Measurements from ENCODE around the gene MPG.

MPG gene

GRCh38 chr16:67884-68789 is 9.9 kb upstream of the MPG start:
- DNase-seq: no peak

GRCh38 chr16:69181-69580 is 8.8 kb upstream of the MPG start:
- DNase-seq: no peak

DNA sequence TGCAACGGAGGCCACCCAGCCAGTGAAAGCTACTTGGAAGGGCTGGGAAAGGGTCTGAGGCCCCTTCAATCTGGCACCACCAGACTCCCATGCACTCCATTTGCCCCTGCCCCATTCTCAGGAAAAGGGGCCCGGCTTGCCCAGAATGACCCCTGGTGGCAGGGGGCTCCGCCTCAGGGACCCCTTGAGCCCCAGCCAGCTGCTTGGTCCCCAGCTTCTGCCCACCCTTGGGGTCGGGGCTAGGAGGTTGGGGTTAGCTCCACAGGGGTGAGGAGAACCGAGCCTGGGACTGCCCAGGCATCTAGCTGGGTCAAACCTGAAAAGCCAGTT is 6.8 kb upstream of the MPG start:
- no peak for DNase-seq

DNA sequence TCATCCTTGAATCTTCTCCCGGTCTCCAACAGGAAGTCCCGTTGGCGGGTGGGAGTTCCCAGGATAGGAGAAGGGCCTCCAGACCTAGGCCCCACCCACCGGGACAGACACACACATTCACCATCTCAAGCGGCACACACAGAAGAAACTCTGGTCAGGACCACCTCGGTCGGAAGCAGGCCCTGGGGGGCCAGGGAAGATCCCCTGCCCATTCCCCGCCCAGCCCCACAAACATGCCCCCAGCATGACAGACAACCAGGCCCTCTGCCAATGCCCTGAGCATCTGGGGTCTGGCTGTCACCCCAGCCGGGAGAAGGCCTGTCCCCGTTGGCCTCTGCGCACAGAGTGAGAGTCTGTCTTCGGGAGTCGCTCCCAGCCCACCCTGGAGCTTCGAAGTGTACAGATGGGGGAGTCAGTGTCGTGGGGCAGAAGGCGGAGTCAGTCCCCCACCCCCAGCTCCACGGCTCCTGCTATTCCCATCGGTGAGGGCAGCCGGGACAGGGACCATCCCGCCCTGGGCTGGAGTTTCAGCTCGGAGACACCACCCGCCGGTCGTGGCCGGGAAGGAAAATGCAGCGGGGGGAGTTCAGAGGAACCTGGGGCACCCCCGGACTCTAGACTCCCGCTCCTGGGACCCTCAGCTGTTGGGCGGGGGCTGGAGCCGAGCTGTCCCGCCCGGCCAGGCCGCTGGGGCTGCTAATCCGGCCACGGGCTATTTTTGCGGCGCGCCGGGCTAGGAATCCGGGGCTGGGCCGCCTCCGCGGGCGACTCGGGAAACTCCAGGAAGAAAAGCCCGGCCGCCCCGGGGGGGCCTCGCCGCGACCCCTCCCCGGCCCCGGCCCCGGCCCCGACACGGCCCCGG is 6.3 kb upstream of the MPG start:
- no peak for DNase-seq

DNA sequence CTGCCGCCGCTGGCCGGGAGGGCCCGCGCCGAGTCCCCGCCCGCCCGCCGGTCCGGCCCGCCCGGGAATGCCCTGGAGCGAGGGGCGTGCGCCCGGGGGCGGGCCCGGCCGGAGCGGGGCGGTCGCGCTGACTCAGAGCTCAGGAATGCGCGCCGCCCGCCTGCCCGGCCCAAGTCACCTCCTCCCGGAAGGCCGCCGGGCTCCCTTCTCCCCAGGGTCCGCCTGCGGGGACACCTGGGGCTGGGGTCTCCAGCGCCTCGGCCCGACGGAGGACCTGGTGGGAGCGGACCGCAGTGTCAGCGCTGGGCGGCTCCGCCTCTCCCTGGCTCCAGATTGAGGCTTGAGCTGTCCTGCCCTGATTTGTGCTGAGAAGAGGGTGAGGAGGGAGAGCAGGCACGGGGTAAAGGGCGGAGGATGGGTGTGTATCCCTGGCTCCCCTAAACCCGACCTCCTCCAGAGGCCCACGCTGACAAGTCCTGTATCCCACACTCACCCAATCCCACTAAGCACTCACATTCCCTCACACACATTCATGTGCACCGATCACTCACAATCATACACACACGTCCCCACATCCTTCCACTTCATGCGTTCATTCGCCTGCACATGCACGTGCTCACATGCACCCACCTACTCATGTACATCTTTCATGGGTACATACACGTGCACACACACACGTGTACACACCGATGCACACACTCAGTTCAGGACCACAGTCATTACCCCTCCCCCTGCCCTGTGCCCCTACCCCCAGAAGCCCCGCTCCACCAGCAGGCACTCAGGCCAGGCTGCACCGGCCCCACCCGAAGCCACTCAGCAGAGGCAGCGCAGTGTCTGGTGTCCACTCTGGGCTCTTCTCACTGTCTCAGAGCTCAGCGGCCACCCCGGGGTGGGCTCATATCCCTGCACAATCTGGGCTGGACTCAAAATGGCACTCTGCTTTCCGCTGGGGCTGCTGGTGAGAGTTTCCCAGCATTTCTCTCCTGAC is 5.2 kb upstream of the MPG start, which contains the start of gene RHBDF1:
Gene RHBDF1 (minus strand): TSS at position 71 of the 988 bp plus-strand sequence. CDS start 7,616 bp downstream, outside the sequence.
- no peak for DNase-seq

DNA sequence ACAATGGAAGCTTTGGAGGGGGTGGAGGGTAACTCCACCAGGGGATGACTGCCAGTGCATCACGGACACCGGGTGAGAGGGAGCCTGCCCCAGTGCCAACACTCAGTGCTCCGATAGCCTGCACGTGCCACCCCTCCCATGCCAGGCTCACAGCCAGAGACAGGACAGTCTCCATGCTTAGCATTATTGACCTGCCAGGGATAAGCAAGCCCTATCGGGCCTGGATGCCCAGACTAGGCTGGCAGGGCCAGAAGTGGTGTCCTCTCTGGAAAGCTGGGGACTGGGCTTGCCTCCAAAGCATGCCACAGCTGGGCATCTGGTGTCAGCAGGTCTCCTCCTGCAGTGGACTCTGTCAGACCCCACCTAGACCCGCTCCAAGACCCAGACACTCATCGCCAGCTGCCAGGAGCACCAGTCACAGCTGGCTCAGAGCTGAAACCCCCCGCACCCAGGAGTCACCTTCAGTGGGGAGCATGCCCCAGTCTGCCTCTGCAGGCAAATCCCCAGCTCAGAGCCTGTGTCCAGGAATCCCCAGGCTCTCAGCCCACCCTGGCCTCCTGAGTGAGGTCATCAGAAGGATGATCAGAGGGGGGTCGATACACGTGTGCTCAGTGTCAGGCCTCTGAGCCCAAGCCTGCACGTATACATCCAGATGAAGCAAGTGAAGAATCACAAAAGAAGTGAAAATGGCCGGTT is 3.8 kb upstream of the MPG start:
- DNase-seq: no peak

GRCh38 chr16:74747-75334 is 3.2 kb upstream of the MPG start:
- no peak for DNase-seq

- DNase-seq: no peak
These were observed 2.2 kb upstream of the MPG start for GRCh38 chr16:75580-76501.

- DNase-seq: peak; percentile 40
These were observed 1.3 kb upstream of the MPG start for GRCh38 chr16:76535-77272.

DNA sequence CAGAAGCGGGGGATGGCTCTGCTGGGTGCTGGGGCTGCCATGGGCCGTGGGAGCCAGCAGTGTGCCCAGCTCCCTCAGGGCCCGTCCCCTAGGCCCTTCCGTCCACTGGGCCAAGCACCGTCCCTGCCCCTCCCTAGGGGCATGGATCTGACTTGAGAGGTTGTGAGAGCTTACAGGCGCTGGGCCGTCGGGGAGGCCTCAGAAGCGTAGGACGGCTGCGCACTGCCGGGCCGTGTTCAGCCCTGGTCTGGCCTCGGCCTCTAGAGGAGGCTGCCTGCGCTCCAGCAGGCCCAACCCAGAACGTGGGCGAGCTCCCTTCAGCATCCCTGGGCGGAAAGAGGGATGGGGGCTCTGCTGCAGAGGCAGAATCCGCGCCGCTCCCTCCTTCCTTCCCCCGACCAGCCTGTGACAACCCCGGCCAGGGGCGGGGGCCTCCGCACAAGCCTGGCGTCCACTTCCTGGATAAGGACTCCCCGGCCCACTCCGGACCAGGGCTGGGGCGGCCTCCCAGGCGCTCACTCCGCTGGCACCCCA is 685 bp upstream of the MPG start:
- DNase-seq: no peak

- DNase-seq: no peak
These were observed 572 bp downstream of the MPG start for GRCh38 chr16:78444-79150.

DNA sequence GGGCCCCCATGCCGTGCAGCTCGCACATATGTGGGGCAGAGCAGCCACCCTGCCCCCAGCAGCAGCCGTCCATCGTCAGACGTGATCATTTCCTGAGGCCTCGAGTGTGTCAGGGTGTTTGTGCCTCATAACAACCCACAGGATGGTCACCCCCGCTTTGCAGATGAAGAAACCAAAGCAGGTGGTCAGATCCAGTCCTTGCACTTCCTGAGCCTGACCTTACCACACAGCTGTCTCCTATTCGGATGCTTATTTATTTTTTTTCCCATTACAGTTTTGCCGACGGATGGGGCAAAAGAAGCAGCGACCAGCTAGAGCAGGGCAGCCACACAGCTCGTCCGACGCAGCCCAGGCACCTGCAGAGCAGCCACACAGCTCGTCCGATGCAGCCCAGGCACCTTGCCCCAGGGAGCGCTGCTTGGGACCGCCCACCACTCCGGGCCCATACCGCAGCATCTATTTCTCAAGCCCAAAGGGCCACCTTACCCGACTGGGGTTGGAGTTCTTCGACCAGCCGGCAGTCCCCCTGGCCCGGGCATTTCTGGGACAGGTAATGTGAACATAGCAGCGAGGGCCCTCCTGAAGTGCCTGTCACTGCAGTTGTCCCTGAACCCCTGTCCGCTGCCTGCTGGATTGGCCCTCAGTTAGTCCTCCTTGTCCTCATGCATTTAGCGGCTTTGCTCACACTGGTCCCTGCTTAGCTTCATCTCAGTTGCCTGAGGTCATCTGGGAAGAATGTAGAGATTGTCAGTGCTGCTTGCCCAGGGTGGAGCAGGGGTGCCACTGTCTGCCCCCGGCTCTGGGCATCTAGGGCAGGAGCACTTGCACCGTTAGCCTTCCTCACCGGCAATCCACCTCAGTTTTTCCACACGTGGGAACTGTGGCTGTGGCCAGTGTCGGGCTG is 1.4 kb downstream of the MPG start:
- no peak for DNase-seq

DNA sequence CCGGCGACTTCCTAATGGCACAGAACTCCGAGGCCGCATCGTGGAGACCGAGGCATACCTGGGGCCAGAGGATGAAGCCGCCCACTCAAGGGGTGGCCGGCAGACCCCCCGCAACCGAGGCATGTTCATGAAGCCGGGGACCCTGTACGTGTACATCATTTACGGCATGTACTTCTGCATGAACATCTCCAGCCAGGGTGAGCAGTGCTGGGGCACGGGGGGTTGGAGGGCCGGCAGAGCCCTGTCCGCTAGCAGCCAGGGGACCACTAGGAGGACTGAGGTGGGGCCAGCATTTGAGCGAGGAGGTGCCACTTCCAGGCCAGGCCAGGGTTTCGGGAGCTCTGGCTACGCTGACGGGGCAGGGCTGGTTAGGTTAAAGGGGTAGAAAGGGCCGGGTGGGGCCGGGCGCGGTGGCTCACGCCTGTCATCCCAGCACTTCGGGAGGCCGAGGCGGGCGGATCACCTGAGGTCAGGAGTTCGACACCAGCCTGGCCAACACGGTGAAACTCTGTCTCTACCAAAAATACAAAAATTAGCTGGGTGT is 5.1 kb downstream of the MPG start:
- DNase-seq: no peak

DNA sequence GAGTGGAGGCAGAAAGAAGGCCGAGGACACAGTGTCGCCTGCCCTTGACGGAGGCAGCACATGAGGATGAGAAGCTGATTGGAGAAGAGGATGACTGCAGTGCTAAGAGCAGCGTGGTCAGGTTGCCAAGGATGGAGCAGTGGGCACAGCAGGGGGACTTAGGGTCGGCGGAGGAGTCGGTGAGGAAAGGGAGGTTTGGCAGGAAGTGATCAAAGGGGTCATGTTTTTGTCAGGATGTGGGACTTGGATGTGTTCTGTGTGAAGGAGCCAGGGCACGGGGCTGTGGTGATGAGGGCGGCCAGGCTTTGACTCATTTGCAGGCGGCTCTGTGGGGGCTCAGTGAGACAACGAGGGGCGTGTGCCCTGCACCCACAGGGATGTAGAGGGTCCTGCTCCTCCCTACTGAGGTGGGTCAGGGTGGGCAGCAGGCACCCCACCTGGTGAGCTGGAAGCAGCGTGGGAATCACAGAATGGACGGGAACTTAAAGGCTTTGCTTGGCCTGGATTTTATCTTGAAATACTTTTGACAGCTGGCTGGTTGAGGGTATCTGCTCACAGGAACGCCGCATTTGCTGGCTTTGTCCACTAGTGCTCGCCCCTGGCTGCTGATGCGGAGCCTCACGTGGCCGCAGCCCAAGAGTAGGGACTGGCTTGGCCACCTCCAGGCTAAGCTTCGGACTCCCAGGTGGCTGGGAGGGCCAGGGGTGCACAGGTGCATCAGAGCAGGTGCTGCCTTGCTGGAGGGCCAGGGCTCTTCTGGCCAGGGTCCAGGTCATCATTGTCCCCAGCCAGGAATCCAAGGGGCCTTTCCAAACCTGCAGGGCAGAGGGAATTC is 6.0 kb downstream of the MPG start:
- no peak for DNase-seq

DNA sequence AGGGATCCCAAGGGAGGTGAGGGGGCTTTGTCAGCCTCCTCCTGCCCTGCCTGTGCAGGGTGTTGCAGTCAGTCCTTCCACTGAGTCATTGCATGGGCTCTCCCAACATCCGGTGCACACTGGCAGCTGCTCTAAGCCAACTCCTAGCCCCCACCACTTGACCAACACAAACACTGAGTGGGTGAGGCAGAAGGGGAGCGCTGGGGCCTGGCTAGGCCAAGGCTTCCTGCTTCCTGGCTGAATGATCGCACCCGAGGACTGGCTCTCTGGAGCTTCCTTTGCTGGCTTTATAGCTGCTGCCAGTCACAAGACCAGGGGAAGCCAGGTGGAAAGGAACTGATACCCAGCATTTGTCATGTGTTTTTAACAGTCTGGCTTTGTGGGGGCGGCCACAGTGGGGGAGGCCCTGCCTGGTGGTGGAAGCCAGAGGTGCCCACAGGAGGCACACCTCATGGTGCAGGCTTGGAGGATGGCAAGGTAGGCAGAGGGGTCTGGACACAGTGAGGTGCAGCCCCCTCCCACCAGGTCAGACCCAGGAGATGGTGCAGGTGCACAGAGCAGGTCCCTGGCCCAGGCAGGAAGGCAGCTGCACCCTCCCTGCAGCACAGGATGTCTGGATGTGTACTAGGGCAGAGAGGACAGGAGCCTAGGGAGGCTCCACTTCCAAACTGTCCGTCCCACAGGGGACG is 6.8 kb downstream of the MPG start:
- DNase-seq: peak; percentile 89

DNA sequence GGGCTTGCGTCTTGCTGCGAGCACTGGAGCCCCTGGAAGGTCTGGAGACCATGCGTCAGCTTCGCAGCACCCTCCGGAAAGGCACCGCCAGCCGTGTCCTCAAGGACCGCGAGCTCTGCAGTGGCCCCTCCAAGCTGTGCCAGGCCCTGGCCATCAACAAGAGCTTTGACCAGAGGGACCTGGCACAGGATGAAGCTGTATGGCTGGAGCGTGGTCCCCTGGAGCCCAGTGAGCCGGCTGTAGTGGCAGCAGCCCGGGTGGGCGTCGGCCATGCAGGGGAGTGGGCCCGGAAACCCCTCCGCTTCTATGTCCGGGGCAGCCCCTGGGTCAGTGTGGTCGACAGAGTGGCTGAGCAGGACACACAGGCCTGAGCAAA is 7.4 kb downstream of the MPG start:
- DNase-seq: no peak
